ENCODE measurements around the gene MCCC1. TPM values are rescaled to one million over a fixed set of nuclear protein-coding genes. Genes with fewer than 3 reads are reported as not detected.

MCCC1 gene
- total and polyA plus RNA-seq, 2 of the 13 experiments (the other 11 are each of a cell fraction or from before 2014, with no cell fraction given), result 11.7 to 30.1 TPM

- ChIA-PET CTCF (ENCODE audit: low intra/inter-chr PET ratio, low total read pairs) (no interaction called here), POLR2A (no interaction called here)
- Histone ChIP-seq H3K79me2 (ENCODE audit: insufficient read depth, low read length) (no peaks in the 10 kb centered on the region), H4K20me1 (ENCODE audit: insufficient read depth, low read length) (no peaks in the 10 kb centered on the region), H3K36me3 (replicated peaks in 1 of 2; ENCODE audit: control insufficient read depth in 1 of 2, insufficient read depth in 2 of 2, low read length in 2 of 2) (peaks cover 0 to 10% of the 10 kb centered on the region in 2 experiments; a peak in 2 of 5 replicates), H3K9me3 (ENCODE audit: low read length) (no peaks in the 10 kb centered on the region), H3K4me1 (ENCODE audit: insufficient read depth, low read length) (no peaks in the 10 kb centered on the region), H3K9ac (ENCODE audit: insufficient read depth, low read depth, low read length) (no peak overlapping the region), H3K4me2 (ENCODE audit: low read depth, low read length) (no peak overlapping the region), H3K27me3 (ENCODE audit: control insufficient read depth in 1 of 2, insufficient read depth in 2 of 2, low read length in 2 of 2) (no peaks in the 10 kb centered on the region), H2AFZ (ENCODE audit: low read length) (no peak overlapping the region), H3K27ac (ENCODE audit: extremely low read length, insufficient read depth, low read length) (no peak overlapping the region), H3K4me3 (replicated peaks in 1 of 3; ENCODE audit: insufficient read depth in 1 of 3, low read depth in 2 of 3, low read length in 3 of 3) (no peak overlapping the region)
- no TSS peak for BruUV-seq (replicated peaks)
- intact Hi-C loops (cut with micrococcal nuclease; ENCODE audit: unreplicated experiment) (no loop called here), in situ Hi-C loops (cut with HindIII; ENCODE audit: extremely low pct_ligation_motif_present, low pct_unique_long_range_greater_than_20kb) (no loop called here)
- TF ChIP-seq FOXP4 (CRISPR knock-in tag; IDR thresholded peaks at IDR 0.05), result no peak
- no peak for TF ChIP-seq ZNF770 (CRISPR knock-in tag; IDR thresholded peaks at IDR 0.05)
- TF ChIP-seq TGIF2 (CRISPR knock-in tag; IDR thresholded peaks at IDR 0.05), result no peak
- no peak for TF ChIP-seq ZBTB42 (CRISPR knock-in tag; IDR thresholded peaks at IDR 0.05)
- WGBS (ENCODE audit: low lambda C conversion rate), result 98% methylated on average over 5 of the region's 5 CpGs
- ATAC-seq (no peak), FAIRE-seq (no peak), DNase-seq (ENCODE audit: low spot score) (no peak)
Measured at GRCh38 chr3:183013074-183013473, 86.2 kb downstream of the MCCC1 start.

GRCh38 chr3:183008800-183009199, 90.5 kb downstream of the MCCC1 start:
- H3K4me1 ChIP-seq (ENCODE audit: insufficient read depth, low read length), result no peaks in the 10 kb centered on the region
- intact Hi-C loops (cut with micrococcal nuclease; ENCODE audit: unreplicated experiment), result no loop called here
- DNase-seq (ENCODE audit: low spot score) (no peak), ATAC-seq (no peak), FAIRE-seq (no peak)
- H3K9ac ChIP-seq (ENCODE audit: insufficient read depth, low read depth, low read length), result no peak overlapping the region
- H3K4me2 ChIP-seq (ENCODE audit: low read depth, low read length), result no peak overlapping the region
- H3K27ac ChIP-seq (ENCODE audit: extremely low read length, insufficient read depth, low read length), result no peak overlapping the region
- no peaks in the 10 kb centered on the region for H3K27me3 ChIP-seq (ENCODE audit: control insufficient read depth in 1 of 2, insufficient read depth in 2 of 2, low read length in 2 of 2)
- H4K20me1 ChIP-seq (ENCODE audit: insufficient read depth, low read length), result no peaks in the 10 kb centered on the region
- H2AFZ ChIP-seq (ENCODE audit: low read length), result no peak overlapping the region
- ChIA-PET POLR2A (no interaction called here), CTCF (ENCODE audit: low intra/inter-chr PET ratio, low total read pairs) (no interaction called here)
- no peak overlapping the region for H3K4me3 ChIP-seq (replicated peaks in 1 of 3; ENCODE audit: insufficient read depth in 1 of 3, low read depth in 2 of 3, low read length in 3 of 3)
- in situ Hi-C loops (cut with HindIII; ENCODE audit: extremely low pct_ligation_motif_present, low pct_unique_long_range_greater_than_20kb), result no loop called here
- no TSS peak for BruUV-seq (replicated peaks)
- no peaks in the 10 kb centered on the region for H3K79me2 ChIP-seq (ENCODE audit: insufficient read depth, low read length)
- TF ChIP-seq ONECUT2 (CRISPR knock-in tag; IDR thresholded peaks at IDR 0.05) (no peak), CERS6 (CRISPR knock-in tag; IDR thresholded peaks at IDR 0.05) (no peak), HNF1B (CRISPR knock-in tag; IDR thresholded peaks at IDR 0.05) (no peak), BCLAF1 (IDR thresholded peaks at IDR 0.05) (no peak)
- H3K36me3 ChIP-seq (replicated peaks in 1 of 2; ENCODE audit: control insufficient read depth in 1 of 2, insufficient read depth in 2 of 2, low read length in 2 of 2), result no peaks in the 10 kb centered on the region; a peak in 1 of 5 replicates
- H3K9me3 ChIP-seq (ENCODE audit: low read length), result no peaks in the 10 kb centered on the region

Measured in HepG2 (cell line).